ENCODE measurements around the gene GLRX. TPM values are rescaled to one million over a fixed set of nuclear protein-coding genes. Genes with fewer than 3 reads are reported as not detected.
"Not testable (repeated sequence)": the region's sequence is repeated elsewhere in the genome, so short reads cannot be mapped to it uniquely, and the experiment has no call there.

GLRX gene
- total RNA-seq, 1 donor from 2014 or later: 79.6 TPM

GRCh38 chr5:95812074-95812471, 10.5 kb downstream of the GLRX start:
- H3K36me3 Mint-ChIP-seq (ENCODE audit: unreplicated experiment): peaks cover 3% of the 10 kb centered on the region
- H3K4me1 Mint-ChIP-seq (ENCODE audit: low read depth, unreplicated experiment): peaks cover 17% of the 10 kb centered on the region
- no peak overlapping the region for H3K4me3 Mint-ChIP-seq (ENCODE audit: unreplicated experiment)
- no peak overlapping the region for H3K27ac Mint-ChIP-seq (ENCODE audit: unreplicated experiment)
- no peaks in the 10 kb centered on the region for H3K9me3 Mint-ChIP-seq (ENCODE audit: unreplicated experiment)
- H3K27me3 Mint-ChIP-seq (ENCODE audit: unreplicated experiment): no peaks in the 10 kb centered on the region
- DNase-seq: no peak
- TF ChIP-seq, protein P1, sequence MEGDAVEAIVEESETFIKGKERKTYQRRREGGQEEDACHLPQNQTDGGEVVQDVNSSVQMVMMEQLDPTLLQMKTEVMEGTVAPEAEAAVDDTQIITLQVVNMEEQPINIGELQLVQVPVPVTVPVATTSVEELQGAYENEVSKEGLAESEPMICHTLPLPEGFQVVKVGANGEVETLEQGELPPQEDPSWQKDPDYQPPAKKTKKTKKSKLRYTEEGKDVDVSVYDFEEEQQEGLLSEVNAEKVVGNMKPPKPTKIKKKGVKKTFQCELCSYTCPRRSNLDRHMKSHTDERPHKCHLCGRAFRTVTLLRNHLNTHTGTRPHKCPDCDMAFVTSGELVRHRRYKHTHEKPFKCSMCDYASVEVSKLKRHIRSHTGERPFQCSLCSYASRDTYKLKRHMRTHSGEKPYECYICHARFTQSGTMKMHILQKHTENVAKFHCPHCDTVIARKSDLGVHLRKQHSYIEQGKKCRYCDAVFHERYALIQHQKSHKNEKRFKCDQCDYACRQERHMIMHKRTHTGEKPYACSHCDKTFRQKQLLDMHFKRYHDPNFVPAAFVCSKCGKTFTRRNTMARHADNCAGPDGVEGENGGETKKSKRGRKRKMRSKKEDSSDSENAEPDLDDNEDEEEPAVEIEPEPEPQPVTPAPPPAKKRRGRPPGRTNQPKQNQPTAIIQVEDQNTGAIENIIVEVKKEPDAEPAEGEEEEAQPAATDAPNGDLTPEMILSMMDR (IDR thresholded peaks at IDR 0.05; ENCODE audit: partially characterized antibody, unreplicated experiment): no peak

DNA sequence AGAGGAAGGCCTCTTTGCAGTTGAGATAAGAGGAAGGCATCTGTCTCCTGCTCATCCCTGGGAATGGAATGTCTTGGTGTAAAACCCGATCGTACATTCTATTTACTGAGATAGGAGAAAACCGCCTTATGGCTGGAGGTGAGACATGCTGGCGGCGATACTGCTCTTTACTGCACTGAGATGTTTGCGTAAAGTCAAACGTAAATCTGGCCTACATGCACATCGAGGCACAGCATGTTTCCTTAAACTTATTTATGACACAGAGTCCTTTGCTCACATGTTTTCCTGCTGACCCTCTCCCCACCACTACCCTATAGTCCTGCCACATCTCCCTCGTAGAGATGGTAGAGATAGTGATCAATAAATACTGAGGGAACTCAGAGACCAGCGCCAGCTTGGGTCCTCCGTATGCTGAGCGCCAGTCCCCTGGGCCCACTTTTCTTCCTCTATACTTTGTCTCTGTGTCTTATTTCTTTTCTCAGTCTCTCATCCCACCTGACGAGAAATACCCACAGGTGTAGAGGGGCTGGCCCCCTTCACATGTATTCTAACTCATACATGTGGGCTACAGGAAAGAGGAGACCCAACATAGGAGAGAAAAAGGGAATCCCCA, 11.0 kb downstream of the GLRX start:
- not testable (repeated sequence) for H3K27me3 Mint-ChIP-seq (ENCODE audit: unreplicated experiment); DNase-seq; H3K27ac Mint-ChIP-seq (ENCODE audit: unreplicated experiment); H3K9me3 Mint-ChIP-seq (ENCODE audit: unreplicated experiment); H3K36me3 Mint-ChIP-seq (ENCODE audit: unreplicated experiment); H3K4me3 Mint-ChIP-seq (ENCODE audit: unreplicated experiment)
- H3K4me1 Mint-ChIP-seq (ENCODE audit: low read depth, unreplicated experiment): peaks cover 17% of the 10 kb centered on the region

- H3K4me1 Mint-ChIP-seq (ENCODE audit: low read depth, unreplicated experiment): peaks cover 17% of the 10 kb centered on the region
- H3K36me3 Mint-ChIP-seq (ENCODE audit: unreplicated experiment); H3K27ac Mint-ChIP-seq (ENCODE audit: unreplicated experiment); H3K27me3 Mint-ChIP-seq (ENCODE audit: unreplicated experiment); H3K9me3 Mint-ChIP-seq (ENCODE audit: unreplicated experiment); H3K4me3 Mint-ChIP-seq (ENCODE audit: unreplicated experiment); DNase-seq: not testable (repeated sequence)
Measured at GRCh38 chr5:95811126-95811423, 11.5 kb downstream of the GLRX start.

GRCh38 chr5:95810305-95811125, 12.0 kb downstream of the GLRX start:
- DNase-seq: no peak
- H3K36me3 Mint-ChIP-seq (ENCODE audit: unreplicated experiment): peaks cover 3% of the 10 kb centered on the region
- H3K27ac Mint-ChIP-seq (ENCODE audit: unreplicated experiment): no peak overlapping the region
- TF ChIP-seq, protein P1 (IDR thresholded peaks at IDR 0.05; ENCODE audit: partially characterized antibody, unreplicated experiment): no peak
- H3K4me3 Mint-ChIP-seq (ENCODE audit: unreplicated experiment): no peak overlapping the region
- H3K27me3 Mint-ChIP-seq (ENCODE audit: unreplicated experiment): no peaks in the 10 kb centered on the region
- H3K4me1 Mint-ChIP-seq (ENCODE audit: low read depth, unreplicated experiment): peaks cover 14% of the 10 kb centered on the region
- H3K9me3 Mint-ChIP-seq (ENCODE audit: unreplicated experiment): no peaks in the 10 kb centered on the region

GRCh38 chr5:95809414-95809960, 13.0 kb downstream of the GLRX start:
- H3K4me1 Mint-ChIP-seq (ENCODE audit: low read depth, unreplicated experiment): peaks cover 14% of the 10 kb centered on the region
- DNase-seq: no peak
- H3K36me3 Mint-ChIP-seq (ENCODE audit: unreplicated experiment): peaks cover 6% of the 10 kb centered on the region
- H3K9me3 Mint-ChIP-seq (ENCODE audit: unreplicated experiment): no peaks in the 10 kb centered on the region
- H3K27me3 Mint-ChIP-seq (ENCODE audit: unreplicated experiment): no peaks in the 10 kb centered on the region
- no peak overlapping the region for H3K4me3 Mint-ChIP-seq (ENCODE audit: unreplicated experiment)
- H3K27ac Mint-ChIP-seq (ENCODE audit: unreplicated experiment): no peak overlapping the region
- TF ChIP-seq, protein P1 (IDR thresholded peaks at IDR 0.05; ENCODE audit: partially characterized antibody, unreplicated experiment): no peak

Data from glutamatergic neuron (in vitro differentiated cells).